NCI-H524 (cell line): ENCODE data around the gene CCDC78.
A peak's percentile ranks its signal among the peaks of the same experiment; 100 is the strongest.

Source experiments
- DNase-seq, 2 experiments: peaks; one replicate each; lab custom pipeline; 2025; lab: John Stamatoyannopoulos, UW

Gene CCDC78

GRCh38 chr16:678858-679813 lies 47.1 kb downstream of the CCDC78 start:
- peak; percentile 70 to 82 for DNase-seq

- DNase-seq = no peak
These were observed 47.9 kb downstream of the CCDC78 start for GRCh38 chr16:678209-678857.

GRCh38 chr16:677316-678190 lies 48.7 kb downstream of the CCDC78 start:
- no peak for DNase-seq

DNA sequence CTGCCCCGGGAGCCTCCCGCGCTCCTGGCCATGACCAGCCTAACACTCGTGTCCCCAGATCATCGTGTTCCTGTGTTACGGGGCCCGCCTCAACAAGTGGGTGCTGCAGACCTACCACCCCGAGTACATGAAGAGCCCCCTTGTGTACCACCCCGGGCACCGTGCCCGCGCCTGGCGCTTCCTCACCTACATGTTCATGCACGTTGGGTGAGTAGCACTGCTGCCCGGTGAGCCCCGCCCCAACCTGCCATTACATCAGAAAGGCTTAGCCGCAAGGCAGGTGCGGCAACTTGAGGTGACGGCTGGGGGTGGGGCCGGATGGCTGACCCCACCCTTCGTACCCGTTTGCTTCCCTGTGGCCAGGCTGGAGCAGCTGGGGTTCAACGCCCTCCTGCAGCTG lies 49.3 kb downstream of the CCDC78 start:
- DNase-seq = no peak

GRCh38 chr16:676565-676902 lies 49.7 kb downstream of the CCDC78 start:
- DNase-seq = no peak

DNA sequence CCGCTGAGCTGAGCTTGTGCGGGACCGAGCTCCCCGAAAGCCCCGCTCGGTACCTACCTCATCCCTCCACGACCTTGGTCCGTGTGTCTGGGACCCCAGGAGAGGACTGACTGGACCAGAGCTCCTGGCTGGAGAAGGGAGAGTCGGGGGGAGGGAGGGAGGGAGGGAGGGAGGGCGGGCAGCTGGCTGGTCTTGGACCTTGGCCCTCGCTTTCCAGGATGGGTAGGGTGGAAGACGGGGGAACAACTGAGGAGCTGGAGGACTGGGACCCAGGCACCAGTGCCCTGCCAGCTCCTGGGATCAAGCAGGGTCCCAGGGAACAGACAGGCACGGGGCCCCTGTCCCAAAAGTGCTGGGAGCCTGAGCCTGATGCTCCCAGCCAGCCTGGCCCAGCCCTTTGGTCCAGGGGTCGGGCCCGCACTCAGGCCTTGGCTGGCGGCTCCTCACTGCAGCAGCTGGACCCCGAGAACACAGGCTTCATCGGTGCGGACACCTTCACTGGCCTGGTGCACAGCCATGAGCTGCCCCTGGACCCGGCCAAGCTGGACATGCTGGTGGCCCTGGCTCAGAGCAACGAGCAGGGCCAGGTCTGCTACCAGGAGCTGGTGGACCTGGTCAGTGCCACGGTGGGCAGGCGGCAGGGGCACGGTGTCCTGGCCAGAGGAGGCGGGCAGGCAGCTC lies 50.2 kb downstream of the CCDC78 start:
- DNase-seq = no peak

- peak in 1 of 2 experiments; percentile 50 for DNase-seq
These were observed 51.0 kb downstream of the CCDC78 start, which contains the start of gene RHBDL1 for GRCh38 chr16:674968-675883. Gene RHBDL1 (plus strand): TSS chr16:675671. CDS start chr16:675791, 120 bp downstream.

DNA sequence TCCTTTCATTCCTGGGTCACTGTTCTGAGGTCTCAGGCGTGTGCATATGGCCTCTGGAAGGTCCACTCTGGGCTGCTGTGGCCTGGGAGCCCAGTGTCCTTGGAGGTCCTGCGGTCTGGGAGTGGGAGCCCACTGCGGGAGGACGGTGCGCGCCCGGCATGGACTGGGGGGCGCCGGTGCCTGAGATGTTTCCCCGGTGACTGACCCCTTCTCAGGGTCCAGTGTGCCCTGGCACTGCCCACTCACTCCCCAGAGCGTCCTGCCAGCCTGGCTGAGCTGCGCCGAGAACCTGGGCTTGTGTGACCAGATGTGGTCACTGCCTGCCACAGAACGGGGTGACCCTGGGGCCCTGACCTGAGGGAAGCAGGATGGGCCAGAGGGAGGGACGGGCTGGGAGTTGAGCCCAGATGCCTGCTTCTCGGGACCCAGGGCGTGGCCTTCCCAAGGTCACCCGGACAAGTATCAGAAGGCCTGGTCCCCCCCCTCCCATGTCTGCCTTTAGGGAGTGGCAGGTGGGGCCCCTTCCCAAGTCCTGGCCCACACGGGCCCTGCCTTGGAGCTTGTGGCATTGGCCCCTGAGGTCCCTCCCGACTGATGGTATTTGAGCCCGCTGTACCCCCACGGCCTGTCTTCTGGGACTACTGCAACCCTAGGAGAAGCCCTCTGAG lies 51.9 kb downstream of the CCDC78 start:
- no peak for DNase-seq

GRCh38 chr16:673399-673991 lies 52.7 kb downstream of the CCDC78 start:
- DNase-seq = no peak

- DNase-seq = no peak
These were observed 53.4 kb downstream of the CCDC78 start for GRCh38 chr16:672851-673250.
